ENCODE results near the gene OR2T1. TPM values are rescaled to one million over a fixed set of nuclear protein-coding genes. Genes with fewer than 3 reads are reported as not detected.

The OR2T1 gene
- total RNA-seq: not detected

GRCh38 chr1:248402748-248403147 is at the start of gene OR2T1:
TSS of gene OR2T1 (plus strand) at chr1:248403048. CDS start at chr1:248406148, 3,100 bp downstream.

GRCh38 chr1:248361121-248361715 is 41.6 kb upstream of the OR2T1 start, which contains the start of gene OR2T4:
TSS of gene OR2T4 (plus strand) at chr1:248361665. CDS start at chr1:248361665, 0 bp downstream.

GRCh38 chr1:248375446-248375845 is 27.4 kb upstream of the OR2T1 start, which contains the start of gene OR2T6:
TSS of gene OR2T6 (plus strand) at chr1:248375746. CDS start at chr1:248387609, 11,863 bp downstream.

GRCh38 chr1:248445399-248445798 is 42.6 kb downstream of the OR2T1 start, which contains the start of gene OR2T2:
TSS of gene OR2T2 (plus strand) at chr1:248445637. CDS start at chr1:248452798, 7,161 bp downstream.

Other genes starting within 250 kb of the OR2T1 start
- not detected for gene OR2M2, start 228.2 kb upstream of the OR2T1 start, total RNA-seq
- 0.63 TPM for gene OR2M3, start 205.8 kb upstream of the OR2T1 start, total RNA-seq
- gene OR2M4, start 171.6 kb upstream of the OR2T1 start, total RNA-seq: 0.31 TPM
- not detected for gene OR2T33, start 125.1 kb upstream of the OR2T1 start, total RNA-seq
- not detected for gene OR2T12, start 99.6 kb upstream of the OR2T1 start, total RNA-seq
- not detected for gene OR2M7, start 78.5 kb upstream of the OR2T1 start, total RNA-seq
- not detected for gene OR14C36, start 54.3 kb upstream of the OR2T1 start, total RNA-seq
- not detected for gene OR2T4, start 41.4 kb upstream of the OR2T1 start, total RNA-seq
- not detected for gene OR2T6, start 27.3 kb upstream of the OR2T1 start, total RNA-seq
- not detected for gene OR2T2, start 42.6 kb downstream of the OR2T1 start, total RNA-seq
- gene OR2T3, start 70.3 kb downstream of the OR2T1 start, total RNA-seq: not detected
- not detected for gene OR2T5, start 85.5 kb downstream of the OR2T1 start, total RNA-seq
- gene OR2G6, start 105.0 kb downstream of the OR2T1 start, total RNA-seq: not detected
- gene OR2T29, start 159.7 kb downstream of the OR2T1 start, total RNA-seq: not detected
- not detected for gene OR2T34, start 171.7 kb downstream of the OR2T1 start, total RNA-seq
- gene OR2T10, start 194.7 kb downstream of the OR2T1 start, total RNA-seq: not detected
- gene OR2T11, start 232.0 kb downstream of the OR2T1 start, total RNA-seq: not detected
- gene OR2T35, start 242.2 kb downstream of the OR2T1 start, total RNA-seq: not detected

Measured in parietal lobe (tissue), 1 donor.